ENCODE measurements around the gene SNAP25. TPM values are rescaled to one million over a fixed set of nuclear protein-coding genes. Genes with fewer than 3 reads are reported as not detected.
A peak's percentile ranks its signal among the peaks of the same experiment; 100 is the strongest.

SNAP25 gene
- total and polyA plus RNA-seq, 9 of the 15 experiments (the other 6 are each of a cell fraction or from before 2014, with no cell fraction given) = 0.07 TPM; not detected in 8

GRCh38 chr20:10219452-10219791 lies 792 bp downstream of the SNAP25 start (continued):
- TF ChIP-seq, protein P1, sequence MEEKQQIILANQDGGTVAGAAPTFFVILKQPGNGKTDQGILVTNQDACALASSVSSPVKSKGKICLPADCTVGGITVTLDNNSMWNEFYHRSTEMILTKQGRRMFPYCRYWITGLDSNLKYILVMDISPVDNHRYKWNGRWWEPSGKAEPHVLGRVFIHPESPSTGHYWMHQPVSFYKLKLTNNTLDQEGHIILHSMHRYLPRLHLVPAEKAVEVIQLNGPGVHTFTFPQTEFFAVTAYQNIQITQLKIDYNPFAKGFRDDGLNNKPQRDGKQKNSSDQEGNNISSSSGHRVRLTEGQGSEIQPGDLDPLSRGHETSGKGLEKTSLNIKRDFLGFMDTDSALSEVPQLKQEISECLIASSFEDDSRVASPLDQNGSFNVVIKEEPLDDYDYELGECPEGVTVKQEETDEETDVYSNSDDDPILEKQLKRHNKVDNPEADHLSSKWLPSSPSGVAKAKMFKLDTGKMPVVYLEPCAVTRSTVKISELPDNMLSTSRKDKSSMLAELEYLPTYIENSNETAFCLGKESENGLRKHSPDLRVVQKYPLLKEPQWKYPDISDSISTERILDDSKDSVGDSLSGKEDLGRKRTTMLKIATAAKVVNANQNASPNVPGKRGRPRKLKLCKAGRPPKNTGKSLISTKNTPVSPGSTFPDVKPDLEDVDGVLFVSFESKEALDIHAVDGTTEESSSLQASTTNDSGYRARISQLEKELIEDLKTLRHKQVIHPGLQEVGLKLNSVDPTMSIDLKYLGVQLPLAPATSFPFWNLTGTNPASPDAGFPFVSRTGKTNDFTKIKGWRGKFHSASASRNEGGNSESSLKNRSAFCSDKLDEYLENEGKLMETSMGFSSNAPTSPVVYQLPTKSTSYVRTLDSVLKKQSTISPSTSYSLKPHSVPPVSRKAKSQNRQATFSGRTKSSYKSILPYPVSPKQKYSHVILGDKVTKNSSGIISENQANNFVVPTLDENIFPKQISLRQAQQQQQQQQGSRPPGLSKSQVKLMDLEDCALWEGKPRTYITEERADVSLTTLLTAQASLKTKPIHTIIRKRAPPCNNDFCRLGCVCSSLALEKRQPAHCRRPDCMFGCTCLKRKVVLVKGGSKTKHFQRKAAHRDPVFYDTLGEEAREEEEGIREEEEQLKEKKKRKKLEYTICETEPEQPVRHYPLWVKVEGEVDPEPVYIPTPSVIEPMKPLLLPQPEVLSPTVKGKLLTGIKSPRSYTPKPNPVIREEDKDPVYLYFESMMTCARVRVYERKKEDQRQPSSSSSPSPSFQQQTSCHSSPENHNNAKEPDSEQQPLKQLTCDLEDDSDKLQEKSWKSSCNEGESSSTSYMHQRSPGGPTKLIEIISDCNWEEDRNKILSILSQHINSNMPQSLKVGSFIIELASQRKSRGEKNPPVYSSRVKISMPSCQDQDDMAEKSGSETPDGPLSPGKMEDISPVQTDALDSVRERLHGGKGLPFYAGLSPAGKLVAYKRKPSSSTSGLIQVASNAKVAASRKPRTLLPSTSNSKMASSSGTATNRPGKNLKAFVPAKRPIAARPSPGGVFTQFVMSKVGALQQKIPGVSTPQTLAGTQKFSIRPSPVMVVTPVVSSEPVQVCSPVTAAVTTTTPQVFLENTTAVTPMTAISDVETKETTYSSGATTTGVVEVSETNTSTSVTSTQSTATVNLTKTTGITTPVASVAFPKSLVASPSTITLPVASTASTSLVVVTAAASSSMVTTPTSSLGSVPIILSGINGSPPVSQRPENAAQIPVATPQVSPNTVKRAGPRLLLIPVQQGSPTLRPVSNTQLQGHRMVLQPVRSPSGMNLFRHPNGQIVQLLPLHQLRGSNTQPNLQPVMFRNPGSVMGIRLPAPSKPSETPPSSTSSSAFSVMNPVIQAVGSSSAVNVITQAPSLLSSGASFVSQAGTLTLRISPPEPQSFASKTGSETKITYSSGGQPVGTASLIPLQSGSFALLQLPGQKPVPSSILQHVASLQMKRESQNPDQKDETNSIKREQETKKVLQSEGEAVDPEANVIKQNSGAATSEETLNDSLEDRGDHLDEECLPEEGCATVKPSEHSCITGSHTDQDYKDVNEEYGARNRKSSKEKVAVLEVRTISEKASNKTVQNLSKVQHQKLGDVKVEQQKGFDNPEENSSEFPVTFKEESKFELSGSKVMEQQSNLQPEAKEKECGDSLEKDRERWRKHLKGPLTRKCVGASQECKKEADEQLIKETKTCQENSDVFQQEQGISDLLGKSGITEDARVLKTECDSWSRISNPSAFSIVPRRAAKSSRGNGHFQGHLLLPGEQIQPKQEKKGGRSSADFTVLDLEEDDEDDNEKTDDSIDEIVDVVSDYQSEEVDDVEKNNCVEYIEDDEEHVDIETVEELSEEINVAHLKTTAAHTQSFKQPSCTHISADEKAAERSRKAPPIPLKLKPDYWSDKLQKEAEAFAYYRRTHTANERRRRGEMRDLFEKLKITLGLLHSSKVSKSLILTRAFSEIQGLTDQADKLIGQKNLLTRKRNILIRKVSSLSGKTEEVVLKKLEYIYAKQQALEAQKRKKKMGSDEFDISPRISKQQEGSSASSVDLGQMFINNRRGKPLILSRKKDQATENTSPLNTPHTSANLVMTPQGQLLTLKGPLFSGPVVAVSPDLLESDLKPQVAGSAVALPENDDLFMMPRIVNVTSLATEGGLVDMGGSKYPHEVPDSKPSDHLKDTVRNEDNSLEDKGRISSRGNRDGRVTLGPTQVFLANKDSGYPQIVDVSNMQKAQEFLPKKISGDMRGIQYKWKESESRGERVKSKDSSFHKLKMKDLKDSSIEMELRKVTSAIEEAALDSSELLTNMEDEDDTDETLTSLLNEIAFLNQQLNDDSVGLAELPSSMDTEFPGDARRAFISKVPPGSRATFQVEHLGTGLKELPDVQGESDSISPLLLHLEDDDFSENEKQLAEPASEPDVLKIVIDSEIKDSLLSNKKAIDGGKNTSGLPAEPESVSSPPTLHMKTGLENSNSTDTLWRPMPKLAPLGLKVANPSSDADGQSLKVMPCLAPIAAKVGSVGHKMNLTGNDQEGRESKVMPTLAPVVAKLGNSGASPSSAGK (IDR thresholded peaks at IDR 0.05) = no peak
- TF ChIP-seq, protein P2, sequence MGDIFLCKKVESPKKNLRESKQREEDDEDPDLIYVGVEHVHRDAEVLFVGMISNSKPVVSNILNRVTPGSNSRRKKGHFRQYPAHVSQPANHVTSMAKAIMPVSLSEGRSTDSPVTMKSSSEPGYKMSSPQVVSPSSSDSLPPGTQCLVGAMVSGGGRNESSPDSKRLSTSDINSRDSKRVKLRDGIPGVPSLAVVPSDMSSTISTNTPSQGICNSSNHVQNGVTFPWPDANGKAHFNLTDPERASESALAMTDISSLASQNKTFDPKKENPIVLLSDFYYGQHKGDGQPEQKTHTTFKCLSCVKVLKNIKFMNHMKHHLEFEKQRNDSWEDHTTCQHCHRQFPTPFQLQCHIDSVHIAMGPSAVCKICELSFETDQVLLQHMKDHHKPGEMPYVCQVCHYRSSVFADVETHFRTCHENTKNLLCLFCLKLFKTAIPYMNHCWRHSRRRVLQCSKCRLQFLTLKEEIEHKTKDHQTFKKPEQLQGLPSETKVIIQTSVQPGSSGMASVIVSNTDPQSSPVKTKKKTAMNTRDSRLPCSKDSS (IDR thresholded peaks at IDR 0.05; ENCODE audit: low read depth, partially characterized antibody) = no peak
- TF ChIP-seq, protein P3, sequence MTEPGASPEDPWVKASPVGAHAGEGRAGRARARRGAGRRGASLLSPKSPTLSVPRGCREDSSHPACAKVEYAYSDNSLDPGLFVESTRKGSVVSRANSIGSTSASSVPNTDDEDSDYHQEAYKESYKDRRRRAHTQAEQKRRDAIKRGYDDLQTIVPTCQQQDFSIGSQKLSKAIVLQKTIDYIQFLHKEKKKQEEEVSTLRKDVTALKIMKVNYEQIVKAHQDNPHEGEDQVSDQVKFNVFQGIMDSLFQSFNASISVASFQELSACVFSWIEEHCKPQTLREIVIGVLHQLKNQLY (CRISPR knock-in tag; conservative IDR thresholded peaks at IDR 0.05) = peak in 1 of 2 experiments; percentile 86; a peak in 2 of 4 replicates
- TF ChIP-seq TRIM24 (IDR thresholded peaks at IDR 0.05) (no peak), AFF1 (IDR thresholded peaks at IDR 0.05; ENCODE audit: low read depth in 1 of 2, partially characterized antibody in 2 of 2) (peak in 1 of 2 experiments; percentile 86), TBL1XR1 (IDR thresholded peaks at IDR 0.05; ENCODE audit: low read length in 2 of 2) (no peak), TCF15 (CRISPR knock-in tag; IDR thresholded peaks at IDR 0.05) (no peak), FOXK2 (conservative IDR thresholded peaks at IDR 0.05 in 1 of 2, IDR thresholded peaks at IDR 0.05 in 1 of 2; ENCODE audit: low read depth in 2 of 2) (no peak)
